Kidney capillary endothelial cell (primary cell): ENCODE results near the gene H6PD.

ENCODE experiments used
- DNase-seq: peaks from one replicate; pipeline ENCODE4 v3.0.0-alpha.2; 2018; ENCODE audit warnings: low spot score

H6PD gene

DNA sequence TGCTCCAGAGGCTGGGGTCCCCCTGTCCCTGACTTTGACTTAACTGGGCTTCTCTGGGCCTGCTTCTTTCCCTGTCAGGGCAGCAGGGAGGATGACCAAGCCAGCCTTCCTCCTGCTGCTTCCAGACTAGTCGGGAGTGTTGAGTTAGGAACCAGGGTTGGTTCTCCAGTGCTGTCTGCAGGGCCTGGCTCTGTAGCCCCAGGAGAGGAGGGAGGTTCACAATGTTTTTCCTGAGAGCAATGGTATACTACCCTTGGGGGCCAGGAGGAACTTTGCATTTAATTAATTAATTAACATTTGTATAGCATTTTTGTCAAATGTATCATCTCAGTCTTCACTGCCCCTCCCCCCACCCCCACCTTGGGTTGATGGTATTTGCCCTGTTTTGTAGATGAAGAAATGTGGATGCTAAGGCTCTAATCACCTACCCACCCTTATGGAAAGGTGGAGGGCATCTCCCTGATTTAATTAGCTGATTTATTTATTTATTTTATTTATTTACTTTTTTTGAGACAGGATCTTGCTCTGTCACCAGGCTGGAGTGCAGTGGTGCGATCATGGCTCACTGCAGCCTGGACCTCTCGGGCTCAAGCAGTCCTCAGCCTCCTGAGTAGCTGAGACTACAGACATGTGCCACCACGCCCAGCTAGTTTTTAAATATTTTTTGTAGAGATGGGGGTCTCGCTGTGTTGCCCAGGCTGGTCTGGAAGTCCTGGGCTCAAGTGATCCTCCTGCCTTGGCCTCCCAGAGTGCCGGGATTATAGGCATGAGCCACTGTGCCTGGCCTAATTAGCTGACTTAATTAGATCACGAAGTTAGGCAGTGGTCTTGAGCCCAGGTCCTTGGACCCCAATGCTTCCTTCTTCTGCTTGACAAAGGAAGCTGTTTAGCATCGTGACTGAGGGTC lies 6.6 kb downstream of the H6PD start:
- DNase-seq, result no peak

DNA sequence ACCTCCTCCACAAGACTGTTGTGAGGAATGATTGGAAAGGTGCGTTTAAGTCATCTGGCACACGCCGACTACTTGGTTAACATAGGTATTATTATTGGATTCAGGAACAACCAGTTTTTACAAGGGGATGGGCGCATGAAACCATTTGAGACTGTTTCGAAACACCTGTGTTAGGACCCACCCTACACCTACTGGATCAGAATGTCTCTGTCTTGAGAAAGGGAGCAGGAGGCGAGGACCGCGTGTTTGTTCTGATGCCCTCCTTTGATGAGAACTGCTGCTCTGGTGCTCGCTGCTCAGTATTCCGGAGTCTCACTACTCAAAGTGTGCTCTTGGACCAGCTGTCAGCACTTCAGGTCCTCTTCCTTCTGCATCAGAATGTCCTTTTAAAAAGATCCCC lies 7.3 kb downstream of the H6PD start:
- no peak for DNase-seq

DNA sequence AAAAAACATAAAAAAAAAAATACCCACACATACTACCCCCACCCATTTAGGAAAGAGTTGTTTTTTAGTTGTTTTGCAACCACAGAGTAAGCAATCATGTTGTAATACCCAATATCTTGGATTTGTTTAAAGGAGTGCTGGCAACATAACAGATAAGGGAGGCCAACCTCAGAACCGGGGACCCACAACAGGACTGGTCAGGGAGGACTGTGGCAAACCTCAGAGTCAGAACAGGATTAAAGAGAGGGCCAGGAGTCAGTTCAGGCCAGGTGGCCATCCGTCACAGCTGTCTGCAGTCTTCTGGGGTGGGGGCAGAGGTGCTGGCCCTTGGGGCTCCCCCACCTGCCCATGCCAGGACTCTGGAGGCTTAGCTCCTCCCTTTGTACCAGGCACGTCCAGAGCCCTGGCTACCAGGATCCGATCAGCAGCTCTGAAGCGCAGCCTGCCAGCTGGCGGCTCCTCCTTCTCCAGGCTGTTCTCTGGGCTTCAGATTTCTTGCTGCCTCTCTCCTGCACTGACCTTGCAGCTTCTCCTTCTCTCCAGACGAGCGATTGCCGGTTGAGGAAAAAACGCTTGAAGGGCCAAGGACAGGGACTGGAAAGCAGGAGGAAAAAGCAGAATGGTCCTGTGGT lies 7.9 kb downstream of the H6PD start:
- DNase-seq, result no peak

DNA sequence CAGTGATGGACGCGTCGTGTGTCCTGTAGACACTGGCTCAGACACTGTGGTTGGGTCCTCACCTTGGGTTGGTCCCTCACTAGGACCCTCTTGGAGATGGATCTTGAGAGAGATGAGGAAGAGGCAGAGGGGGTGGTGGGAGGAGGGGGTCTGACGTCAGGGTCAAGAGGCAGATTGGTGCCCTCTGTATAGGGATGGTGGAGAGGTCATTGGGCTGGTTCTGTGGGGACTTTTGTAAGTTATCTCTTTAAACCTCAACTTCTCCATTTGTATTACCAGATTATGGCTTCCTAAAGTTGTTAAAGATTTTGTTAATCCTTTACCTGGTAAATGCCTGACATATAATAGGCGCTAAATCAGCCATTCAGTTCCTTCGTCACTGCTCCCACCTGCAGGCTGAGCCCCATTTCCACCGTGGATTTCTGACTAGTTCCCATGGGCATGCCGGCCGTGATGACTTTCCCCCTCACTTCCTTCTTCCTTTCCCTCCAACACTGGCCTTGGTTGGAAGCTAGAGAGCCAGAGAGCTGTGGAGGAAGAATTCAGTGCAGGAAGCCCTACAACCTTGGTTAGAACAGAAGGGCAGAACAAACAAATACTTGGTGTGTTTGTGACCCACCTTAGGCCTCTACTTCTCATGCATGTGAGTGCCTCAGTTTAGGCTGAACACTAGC lies 8.6 kb downstream of the H6PD start:
- no peak for DNase-seq

DNA sequence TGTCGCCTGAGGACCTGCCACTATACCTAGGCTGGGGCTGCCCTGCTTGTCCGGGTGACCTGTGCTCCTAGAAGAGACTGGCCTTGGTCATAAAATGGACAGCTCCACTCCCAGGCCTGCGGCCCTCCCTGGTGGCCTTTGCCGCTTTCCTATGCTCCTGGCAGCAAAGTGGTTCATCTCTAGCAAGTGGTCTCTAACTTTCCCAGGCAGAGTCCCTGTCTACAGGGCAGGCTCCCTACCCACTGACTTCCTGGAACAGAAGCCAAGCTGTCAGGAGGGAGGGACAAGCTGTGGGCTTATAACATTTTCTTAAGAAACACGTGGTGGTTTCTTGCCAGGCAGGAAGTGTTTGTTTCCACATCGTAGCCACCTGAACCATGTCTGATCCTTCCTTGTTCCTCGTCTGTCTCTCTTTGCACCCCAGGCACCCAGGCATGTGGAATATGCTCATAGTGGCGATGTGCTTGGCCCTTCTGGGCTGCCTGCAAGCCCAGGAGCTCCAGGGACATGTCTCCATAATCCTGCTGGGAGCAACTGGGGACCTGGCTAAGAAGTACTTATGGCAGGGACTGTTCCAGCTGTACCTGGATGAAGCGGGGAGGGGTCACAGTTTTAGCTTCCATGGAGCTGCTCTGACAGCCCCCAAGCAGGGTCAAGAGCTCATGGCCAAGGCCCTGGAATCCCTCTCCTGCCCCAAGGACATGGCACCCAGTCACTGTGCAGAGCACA lies 10.1 kb downstream of the H6PD start:
- no peak for DNase-seq

DNA sequence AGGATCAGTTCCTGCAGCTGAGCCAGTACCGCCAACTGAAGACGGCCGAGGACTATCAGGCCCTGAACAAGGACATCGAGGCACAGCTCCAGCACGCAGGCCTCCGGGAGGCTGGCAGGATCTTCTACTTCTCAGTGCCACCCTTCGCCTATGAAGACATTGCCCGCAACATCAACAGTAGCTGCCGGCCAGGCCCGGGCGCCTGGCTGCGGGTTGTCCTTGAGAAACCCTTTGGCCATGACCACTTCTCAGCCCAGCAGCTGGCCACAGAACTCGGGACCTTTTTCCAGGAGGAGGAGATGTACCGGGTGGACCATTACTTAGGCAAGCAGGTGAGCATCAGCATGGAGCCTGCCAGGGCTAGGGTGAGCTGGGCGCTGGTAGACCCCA lies 10.7 kb downstream of the H6PD start:
- DNase-seq, result no peak

DNA sequence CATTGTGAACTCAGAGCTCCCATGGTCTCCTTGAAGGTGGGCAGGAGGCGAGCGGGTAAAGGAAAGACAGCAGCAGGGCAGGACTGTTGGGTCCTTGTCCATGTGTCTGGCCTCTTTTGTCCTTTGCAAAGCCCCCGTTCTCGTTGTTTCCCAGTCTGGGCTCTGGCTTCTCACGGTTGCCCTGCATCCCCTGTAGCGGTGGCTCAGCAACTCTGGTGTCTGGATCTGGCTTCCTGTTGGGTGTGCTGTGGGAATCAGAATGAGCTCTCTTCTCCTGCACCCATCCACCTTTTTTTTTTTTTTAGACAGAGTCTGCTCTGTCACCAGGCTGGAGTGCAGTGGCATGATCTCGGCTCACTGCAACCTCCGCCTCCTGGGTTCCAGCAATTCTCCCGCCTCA lies 11.1 kb downstream of the H6PD start:
- DNase-seq, result no peak

DNA sequence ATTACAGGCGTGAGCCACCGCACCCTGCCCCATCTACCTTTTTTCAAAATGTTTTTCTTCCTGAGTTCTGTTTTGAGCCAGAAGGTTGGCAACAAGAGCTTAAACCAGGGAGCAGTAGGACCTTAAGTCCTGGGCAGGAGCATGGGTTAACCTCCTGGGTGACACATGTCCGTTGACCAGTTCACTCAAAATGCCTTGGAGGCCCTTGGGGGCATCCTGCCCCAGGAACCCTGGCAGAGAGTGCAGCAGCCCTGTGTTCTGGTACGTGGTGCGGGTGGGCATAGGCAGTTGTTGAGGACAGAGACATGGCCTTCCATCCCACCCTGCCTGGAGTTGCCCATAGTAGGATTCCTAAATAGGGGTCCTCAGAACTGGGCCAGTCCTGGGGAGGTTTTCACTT lies 11.6 kb downstream of the H6PD start:
- no peak for DNase-seq

DNA sequence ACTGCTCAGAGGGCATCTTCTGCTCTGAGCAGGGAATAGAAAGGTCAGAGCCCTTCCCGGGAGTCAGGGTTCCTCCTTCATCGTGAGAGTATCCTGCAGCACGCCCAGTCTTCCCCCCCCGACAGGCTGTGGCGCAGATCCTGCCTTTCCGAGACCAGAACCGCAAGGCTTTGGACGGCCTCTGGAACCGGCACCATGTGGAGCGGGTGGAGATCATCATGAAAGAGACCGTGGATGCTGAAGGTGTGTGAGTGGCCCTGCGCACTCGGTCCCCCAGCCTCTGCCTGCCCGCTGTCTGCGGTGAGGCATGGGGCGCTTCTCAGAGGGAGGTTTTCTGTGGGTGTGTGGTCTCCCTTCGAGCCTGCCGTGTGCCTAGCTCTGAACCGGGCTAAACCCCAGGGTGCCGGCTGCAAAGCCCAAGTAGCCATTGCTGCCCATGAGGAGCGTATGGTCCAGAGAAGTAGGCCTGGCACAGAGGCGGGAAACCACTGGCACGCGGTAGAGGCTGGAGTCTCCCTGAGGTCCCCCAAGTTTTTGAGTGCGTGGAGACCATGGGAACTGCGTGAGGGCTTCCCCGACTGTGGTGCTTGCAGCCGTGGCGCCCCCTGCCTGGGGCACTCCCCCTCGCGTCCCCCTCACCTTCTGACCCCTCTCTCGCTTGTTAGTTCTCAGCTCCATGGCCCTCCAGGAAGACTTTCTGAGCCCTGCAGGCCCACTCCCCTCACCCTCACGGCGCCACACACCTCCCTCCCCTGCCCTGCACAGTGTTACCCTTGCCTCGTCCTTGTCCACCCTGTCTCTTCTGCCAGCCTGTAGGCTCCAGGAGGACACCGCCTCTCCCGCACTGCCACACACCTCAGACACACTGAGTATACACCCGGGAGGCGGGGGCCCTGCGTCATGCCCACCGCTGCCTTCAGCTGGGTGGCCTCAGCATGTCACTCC lies 12.5 kb downstream of the H6PD start:
- DNase-seq, result no peak

DNA sequence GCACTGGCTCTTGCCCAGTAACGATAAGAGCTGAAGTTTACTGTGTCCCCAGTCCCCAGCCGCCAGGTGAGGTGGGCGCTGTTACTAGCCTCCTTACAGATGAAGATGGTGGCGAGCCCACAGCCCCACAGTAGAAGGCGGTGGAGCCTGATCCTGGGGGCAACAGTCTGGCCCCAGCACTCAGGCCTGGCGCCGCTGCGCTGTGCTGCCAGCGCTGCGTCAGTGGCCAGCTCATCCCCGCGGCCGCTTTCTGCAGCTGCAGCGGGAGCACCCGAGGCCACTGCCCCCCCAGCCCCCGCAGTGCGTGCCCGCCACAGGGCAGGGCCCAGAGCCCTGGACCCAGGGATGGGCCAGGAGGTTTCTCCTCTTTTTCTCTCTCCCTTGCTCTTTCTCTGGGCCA lies 13.3 kb downstream of the H6PD start:
- no peak for DNase-seq

DNA sequence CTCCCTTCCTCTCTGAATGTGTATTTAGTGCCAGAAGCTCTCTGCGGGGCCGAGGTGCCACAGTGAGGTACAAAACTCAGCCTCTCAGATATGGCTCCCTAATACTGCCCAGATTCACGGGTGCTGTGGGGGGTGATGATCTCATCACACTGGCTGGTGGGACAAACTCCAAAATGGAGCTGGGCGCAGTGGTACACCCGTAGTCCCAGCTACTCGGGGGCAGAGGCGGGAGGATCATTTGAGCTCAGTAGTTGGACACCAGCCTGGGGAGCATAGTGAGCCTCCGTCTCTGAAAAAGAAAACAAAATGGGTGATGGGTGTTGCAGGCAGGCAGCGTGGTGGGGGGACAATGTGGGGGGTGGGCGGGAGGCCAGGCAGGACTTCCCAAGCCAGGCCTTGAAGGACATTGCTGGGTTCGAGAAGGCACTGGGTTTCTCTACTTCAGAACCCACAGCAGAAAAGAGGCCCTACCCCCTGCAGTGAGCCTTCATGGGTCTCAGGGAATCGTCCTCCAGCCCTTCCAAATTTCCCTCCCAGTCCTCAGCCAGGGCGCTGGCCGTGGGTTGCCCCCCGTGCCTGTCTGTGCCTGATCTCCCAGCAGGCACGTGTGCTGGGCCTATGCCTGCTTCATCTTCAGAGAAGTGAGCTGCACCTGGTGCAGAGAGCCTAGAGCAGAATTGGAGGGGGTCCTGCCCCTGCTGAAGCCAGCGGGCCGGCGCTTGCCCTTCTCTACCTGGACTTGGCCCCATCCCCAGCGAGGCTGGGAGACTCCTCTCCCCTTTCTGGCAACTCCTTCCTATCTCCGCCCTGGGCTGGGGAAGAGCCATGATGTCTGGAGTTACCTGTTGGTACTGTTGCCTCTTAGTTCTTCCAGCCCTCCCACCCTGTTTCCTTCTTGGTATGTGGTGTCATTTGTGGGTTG lies 14.0 kb downstream of the H6PD start:
- DNase-seq, result no peak

DNA sequence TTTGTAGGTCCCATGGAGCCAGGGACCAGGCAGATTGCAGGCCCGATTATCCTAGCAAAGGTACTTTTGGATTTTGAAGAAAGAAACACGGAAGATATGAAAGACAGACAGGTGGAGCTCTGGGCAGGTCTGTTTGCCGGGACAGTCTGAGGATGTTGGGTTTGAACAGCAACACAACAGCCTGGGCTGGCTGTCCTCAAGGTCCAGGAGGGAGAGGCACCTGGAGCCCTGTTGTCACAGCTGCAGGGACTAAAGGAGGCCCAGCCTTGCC lies 14.6 kb downstream of the H6PD start:
- no peak for DNase-seq

DNA sequence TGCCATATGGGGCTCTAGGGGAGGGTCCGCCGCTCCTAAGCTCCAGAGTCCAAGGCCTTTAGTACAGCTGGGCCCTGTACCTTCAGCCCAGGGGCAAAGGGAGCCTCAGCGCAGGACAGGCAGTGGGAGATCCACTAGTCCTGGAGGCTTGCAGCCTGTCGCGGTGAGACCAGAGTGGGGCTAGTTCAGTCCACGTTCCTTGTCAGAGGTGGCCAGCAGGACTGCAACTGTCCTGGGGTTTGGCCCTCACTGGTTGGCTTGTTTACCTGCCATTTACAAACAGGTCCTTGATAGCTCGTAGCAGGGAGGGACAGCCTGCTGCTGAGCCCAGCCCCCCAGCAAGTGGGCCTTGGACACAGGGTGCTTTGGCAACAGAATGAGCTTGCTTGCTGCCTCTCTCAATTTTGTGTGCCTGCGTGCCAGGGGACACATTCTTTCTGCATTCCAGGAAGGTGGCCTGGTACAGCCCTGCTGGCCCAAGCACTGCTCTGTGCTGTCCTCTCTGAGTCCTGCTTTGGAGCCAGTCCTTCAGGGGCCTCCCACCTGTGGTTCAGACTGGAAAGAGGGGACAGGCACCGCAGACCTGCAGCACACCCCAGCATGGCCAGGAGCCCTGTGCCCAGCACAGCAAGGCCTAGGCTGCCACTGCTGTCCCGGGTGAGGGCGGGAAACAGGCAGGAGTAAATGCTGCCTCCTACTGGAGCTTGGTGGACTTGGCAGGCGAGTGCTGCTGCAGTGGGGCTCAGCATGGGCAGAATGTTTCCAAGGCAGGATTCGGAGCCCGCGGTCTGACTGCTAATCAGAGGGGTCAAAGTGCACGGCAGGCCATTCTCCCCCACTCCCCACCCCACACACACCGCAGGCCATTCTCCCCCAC lies 15.2 kb downstream of the H6PD start:
- DNase-seq, result peak; percentile 44

DNA sequence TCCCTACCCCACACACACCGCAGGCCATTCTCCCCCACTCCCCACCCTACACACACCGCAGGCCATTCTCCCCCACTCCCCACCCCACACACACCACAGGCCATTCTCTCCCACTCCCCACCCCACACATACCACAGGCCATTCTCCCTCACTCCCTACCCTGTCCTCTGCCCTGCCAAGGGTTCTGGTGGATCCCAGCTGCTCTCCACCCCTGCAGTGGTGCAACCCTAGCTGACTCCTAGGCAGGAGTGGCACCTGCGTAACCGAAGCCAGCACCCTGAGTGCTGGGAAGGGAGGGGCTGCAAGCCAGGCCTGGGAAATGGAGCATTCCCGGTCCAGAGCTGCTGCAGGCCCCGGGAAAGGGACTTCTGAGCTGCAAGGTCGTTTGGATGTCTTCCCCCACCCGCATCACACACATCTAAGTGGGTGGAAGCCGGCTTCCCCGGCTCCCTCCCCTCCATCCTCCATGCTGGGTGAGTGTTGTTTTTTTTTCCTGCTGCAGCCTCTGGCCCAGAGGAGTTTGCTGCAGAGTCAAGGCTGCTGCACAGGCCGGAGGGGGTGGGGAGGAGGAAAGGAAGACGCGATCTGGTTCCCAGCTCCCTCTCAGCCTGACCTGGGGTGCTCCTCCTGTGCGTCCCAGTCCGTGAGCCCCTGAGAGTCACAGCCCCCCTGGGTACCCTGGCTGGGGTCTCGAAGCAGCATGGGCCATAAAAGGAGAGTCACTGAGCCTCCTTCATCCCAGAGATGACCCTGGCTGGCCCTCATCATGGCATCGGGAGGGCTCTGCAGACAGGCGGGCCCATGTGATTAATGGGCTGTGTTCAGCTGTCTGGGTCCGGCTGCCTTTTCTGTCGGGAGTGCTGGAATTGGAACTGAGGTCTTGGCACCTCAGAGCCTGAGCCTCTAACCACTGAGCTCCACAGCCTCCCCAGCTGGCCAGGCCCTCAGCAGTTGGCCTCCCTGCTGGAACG lies 16.1 kb downstream of the H6PD start:
- DNase-seq, result no peak

DNA sequence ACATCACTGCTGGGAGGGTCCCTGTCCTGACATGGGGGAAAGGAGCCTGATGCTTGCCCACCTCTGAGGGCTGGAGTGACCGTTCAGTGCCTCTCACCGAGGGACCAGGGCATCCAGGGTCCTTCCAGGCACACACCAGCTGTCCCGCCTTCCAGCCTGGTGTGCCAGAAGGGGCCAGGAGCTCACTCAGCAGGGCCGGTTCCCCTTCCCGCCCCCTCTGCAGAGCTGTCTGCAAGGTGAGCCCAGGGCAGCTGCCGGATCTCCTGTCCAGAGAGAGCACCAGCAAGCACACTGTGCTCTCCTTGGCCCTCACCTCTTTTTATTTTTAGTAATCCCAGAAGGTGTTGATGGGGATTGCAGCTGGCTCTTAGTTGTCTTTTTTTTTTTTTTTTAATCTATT lies 16.9 kb downstream of the H6PD start:
- DNase-seq, result no peak

DNA sequence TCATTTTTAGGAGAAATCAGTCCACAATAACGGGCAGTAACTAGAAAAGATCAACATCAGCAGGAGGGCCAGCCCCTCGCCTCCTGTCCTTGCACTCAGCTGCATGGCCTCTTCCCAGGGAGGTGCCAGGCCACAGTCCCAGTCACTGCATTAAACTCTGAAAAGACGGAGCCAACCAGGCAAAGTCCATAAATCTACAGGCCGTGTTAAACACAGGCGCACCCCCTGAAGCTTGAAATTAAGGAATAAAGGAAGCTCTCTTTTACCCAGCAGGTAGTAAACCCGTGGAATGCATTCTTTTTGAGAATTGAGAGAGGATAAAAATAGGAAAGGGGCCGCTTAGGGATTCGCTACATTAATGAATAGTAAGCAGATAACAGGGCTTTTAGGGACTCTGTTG lies 18.4 kb downstream of the H6PD start:
- no peak for DNase-seq

DNA sequence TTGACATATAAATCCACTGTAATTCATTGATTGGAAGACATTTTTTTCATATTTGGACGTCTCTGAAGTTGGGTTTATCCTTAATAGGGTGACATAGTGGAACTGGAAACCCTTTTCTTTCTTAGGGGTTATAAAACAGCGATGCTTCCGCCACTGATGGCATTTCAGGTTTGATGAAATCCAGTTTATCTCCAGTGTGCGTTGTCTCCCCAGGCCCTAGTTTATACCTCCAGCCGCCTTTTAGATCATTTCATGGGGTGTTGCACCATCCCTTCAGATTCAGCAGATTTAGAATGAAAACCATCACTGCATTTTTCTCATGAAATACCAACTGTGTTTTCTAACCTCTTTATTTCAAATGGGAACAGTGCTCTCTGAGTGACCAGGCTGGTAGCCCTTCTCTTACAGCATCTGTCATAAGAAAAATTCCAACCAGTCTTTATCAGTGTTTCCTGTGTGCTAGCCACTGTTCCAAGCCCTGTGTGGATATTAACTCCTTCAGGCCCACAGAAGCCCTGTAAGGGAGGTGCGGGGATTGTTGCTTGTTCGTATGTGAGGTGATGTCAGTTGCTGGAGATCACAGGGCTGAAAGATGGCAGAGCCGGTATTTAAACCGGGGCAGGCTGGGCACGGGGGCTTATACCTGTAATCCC lies 19.0 kb downstream of the H6PD start:
- no peak for DNase-seq

DNA sequence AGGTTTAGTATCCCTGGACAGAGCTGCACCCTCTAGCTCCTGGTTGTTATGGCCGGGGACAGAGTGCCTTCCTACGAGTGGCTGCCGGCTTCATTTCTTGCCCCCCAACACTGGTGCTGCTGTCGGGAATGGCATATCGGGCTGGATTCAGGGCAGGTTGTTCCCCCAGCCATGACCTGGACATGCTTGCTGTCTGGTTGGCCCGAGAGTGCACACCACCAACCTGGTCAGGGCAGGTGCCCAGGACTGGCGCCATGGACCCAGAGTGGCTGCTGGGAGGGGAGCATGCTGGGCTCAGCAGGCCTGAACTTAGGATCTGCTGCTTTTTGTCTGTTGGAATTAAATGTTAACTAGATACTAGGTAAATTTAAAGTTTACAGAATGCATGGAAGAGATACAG lies 21.8 kb downstream of the H6PD start:
- DNase-seq, result no peak
